ENCODE results near the gene CDO1. TPM values are rescaled to one million over a fixed set of nuclear protein-coding genes. Genes with fewer than 3 reads are reported as not detected.

The CDO1 gene
- total RNA-seq, 2 donors from 2014 or later, result 20.0 to 29.8 TPM

- intact Hi-C loops (cut with DNase I), result no loop called here
- H3K4me1 ChIP-seq (replicated peaks), result no peaks in the 10 kb centered on the region
- no peak overlapping the region for H3K27ac ChIP-seq
- TF ChIP-seq POLR2A (IDR thresholded peaks at IDR 0.05) (no peak), POLR2AphosphoS5 (IDR thresholded peaks at IDR 0.05) (no peak)
- TF ChIP-seq, protein P1, sequence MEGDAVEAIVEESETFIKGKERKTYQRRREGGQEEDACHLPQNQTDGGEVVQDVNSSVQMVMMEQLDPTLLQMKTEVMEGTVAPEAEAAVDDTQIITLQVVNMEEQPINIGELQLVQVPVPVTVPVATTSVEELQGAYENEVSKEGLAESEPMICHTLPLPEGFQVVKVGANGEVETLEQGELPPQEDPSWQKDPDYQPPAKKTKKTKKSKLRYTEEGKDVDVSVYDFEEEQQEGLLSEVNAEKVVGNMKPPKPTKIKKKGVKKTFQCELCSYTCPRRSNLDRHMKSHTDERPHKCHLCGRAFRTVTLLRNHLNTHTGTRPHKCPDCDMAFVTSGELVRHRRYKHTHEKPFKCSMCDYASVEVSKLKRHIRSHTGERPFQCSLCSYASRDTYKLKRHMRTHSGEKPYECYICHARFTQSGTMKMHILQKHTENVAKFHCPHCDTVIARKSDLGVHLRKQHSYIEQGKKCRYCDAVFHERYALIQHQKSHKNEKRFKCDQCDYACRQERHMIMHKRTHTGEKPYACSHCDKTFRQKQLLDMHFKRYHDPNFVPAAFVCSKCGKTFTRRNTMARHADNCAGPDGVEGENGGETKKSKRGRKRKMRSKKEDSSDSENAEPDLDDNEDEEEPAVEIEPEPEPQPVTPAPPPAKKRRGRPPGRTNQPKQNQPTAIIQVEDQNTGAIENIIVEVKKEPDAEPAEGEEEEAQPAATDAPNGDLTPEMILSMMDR (IDR thresholded peaks at IDR 0.05), result no peak
- WGBS, result 44% methylated on average over 1 of the region's 1 CpG
- no peak for DNase-seq (ENCODE audit: low spot score)
- no peaks in the 10 kb centered on the region for H3K27me3 ChIP-seq (replicated peaks; ENCODE audit: insufficient read depth)
- H3K36me3 ChIP-seq, result no peaks in the 10 kb centered on the region
- no peaks in the 10 kb centered on the region for H3K9me3 ChIP-seq
- no peak overlapping the region for H3K4me3 ChIP-seq
Observed at GRCh38 chr5:115778417-115778816, 38.0 kb downstream of the CDO1 start.

DNA sequence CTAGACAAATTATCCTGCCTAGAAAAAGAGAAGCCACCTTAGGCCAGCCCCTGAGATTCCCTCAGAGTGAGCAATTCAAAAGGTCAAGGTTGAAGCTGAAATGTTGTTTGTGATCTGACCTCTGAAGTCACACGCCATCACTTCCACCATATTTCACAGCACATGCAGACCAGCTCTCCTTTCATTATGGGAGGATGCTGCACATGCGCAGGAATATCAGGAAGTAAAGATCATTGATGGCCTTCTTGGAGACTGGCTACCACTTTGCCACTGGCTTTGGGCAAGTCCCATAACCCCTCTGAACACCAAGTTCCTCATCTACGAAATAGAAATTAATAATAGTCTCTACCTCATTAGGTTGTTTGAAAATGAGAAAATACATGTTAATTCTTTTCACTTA lies 39.5 kb downstream of the CDO1 start:
- Histone ChIP-seq H3K27me3 (replicated peaks; ENCODE audit: insufficient read depth) (no peaks in the 10 kb centered on the region), H3K4me1 (replicated peaks) (no peaks in the 10 kb centered on the region), H3K9me3 (no peaks in the 10 kb centered on the region), H3K36me3 (no peaks in the 10 kb centered on the region), H3K4me3 (no peak overlapping the region), H3K27ac (no peak overlapping the region)
- 92% methylated on average over 3 of the region's 3 CpGs for WGBS
- TF ChIP-seq POLR2A (IDR thresholded peaks at IDR 0.05) (no peak), POLR2AphosphoS5 (IDR thresholded peaks at IDR 0.05) (no peak)
- TF ChIP-seq, protein P1 (IDR thresholded peaks at IDR 0.05), result no peak
- no peak for DNase-seq (ENCODE audit: low spot score)
- intact Hi-C loops (cut with DNase I), result no loop called here

- intact Hi-C loops (cut with DNase I), result no loop called here
- TF ChIP-seq POLR2A (IDR thresholded peaks at IDR 0.05) (no peak), POLR2AphosphoS5 (IDR thresholded peaks at IDR 0.05) (no peak)
- TF ChIP-seq, protein P1 (IDR thresholded peaks at IDR 0.05), result no peak
- Histone ChIP-seq H3K27ac (no peak overlapping the region), H3K9me3 (no peaks in the 10 kb centered on the region), H3K27me3 (replicated peaks; ENCODE audit: insufficient read depth) (no peaks in the 10 kb centered on the region), H3K4me3 (no peak overlapping the region), H3K4me1 (replicated peaks) (no peaks in the 10 kb centered on the region), H3K36me3 (no peaks in the 10 kb centered on the region)
- DNase-seq (ENCODE audit: low spot score), result no peak
- WGBS, result 66% methylated on average over 4 of the region's 4 CpGs
Observed at GRCh38 chr5:115775999-115776398, 40.5 kb downstream of the CDO1 start.

DNA sequence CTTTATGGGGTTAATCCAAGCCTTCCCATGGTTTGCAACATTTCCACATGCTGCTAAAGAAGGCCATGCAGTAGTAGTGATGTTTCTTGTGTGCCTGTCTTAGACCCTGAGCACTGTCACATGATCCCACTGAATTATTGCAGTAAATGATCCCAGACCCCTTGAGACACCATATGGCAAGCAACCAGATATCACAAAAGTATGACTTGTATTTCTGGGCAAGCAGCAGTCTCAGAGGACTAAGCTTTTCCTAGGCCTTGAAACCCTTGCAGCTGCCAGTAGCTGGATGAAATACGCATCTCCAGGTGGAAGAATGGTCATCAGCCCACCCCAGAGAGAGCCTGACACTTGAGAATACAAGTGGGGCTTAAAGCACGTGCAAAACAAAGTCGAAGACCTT lies 41.8 kb downstream of the CDO1 start:
- no peak for DNase-seq (ENCODE audit: low spot score)
- Histone ChIP-seq H3K4me1 (replicated peaks) (no peaks in the 10 kb centered on the region), H3K36me3 (no peaks in the 10 kb centered on the region), H3K4me3 (no peak overlapping the region), H3K9me3 (no peaks in the 10 kb centered on the region), H3K27me3 (replicated peaks; ENCODE audit: insufficient read depth) (no peaks in the 10 kb centered on the region), H3K27ac (no peak overlapping the region)
- TF ChIP-seq POLR2AphosphoS5 (IDR thresholded peaks at IDR 0.05), result no peak
- TF ChIP-seq, protein P1 (IDR thresholded peaks at IDR 0.05), result no peak
- TF ChIP-seq POLR2A (IDR thresholded peaks at IDR 0.05), result no peak
- 87% methylated on average over 3 of the region's 3 CpGs for whole genome bisulfite sequencing
- intact Hi-C loops (cut with DNase I), result no loop called here

GRCh38 chr5:115772731-115773475 lies 43.6 kb downstream of the CDO1 start:
- intact Hi-C loops (cut with DNase I), result no loop called here
- 77% methylated on average over 2 of the region's 2 CpGs for WGBS

More at GRCh38 chr5:115772731-115773475, 43.6 kb downstream of the CDO1 start:
- TF ChIP-seq, protein P1 (IDR thresholded peaks at IDR 0.05), result no peak
- TF ChIP-seq POLR2A (IDR thresholded peaks at IDR 0.05), result no peak
- no peak for TF ChIP-seq POLR2AphosphoS5 (IDR thresholded peaks at IDR 0.05)
- Histone ChIP-seq H3K27me3 (replicated peaks; ENCODE audit: insufficient read depth) (no peaks in the 10 kb centered on the region), H3K4me3 (no peak overlapping the region), H3K4me1 (replicated peaks) (no peaks in the 10 kb centered on the region), H3K27ac (no peak overlapping the region), H3K36me3 (no peaks in the 10 kb centered on the region), H3K9me3 (no peaks in the 10 kb centered on the region)
- no peak for DNase-seq (ENCODE audit: low spot score)
